CD1c-positive myeloid dendritic cell (primary cell): ENCODE measurements around the gene DIAPH2.
A peak's percentile ranks its signal among the peaks of the same experiment; 100 is the strongest.

Experiments
- DNase-seq: peaks from one replicate; pipeline ENCODE4 v3.0.0-alpha.2; 2016; ENCODE audit errors: extremely low spot score

Gene DIAPH2

GRCh38 chrX:97587171-97587570, 902.5 kb downstream of the DIAPH2 start:
- no peak for DNase-seq

GRCh38 chrX:97594646-97595224, 910.1 kb downstream of the DIAPH2 start:
- DNase-seq: no peak

GRCh38 chrX:97597954-97598353, 913.3 kb downstream of the DIAPH2 start:
- no peak for DNase-seq

DNA sequence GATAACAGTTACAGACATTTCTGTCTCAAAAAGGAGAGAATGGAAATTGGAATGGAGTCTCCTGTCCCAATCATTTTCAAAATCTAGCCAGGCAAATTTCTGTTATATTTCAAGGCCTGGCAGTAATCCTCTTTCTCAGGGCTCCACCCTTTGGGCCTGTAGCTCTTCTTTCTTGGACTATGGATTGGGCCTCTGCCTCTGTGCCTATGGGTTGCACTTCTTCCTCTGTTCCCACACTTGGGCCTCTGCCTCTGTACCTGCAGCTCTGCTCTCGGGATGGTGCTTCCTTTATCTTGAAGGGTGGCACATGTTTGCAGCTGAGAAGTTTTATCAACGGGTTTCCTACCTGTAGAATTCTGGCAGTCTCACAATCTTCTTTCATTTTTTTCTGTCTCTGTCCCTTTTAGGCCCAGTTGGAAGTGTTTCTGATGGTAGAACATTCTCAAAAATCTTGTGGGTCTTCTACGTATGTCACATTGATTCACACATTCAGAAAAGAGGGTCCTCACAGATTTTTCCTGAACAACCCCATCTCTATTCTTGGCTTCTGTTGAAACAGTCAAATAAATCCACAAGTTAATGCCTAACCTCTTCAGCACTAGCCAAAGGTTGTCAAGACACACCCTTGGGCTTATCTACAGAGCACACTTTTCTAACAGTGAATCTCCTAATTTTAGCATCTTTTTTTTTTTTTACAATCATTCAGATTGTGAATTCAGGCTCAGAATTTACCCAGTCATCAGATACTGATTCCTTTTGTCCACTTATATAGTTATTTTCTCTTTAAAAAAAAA, 918.0 kb downstream of the DIAPH2 start:
- DNase-seq: no peak

DNA sequence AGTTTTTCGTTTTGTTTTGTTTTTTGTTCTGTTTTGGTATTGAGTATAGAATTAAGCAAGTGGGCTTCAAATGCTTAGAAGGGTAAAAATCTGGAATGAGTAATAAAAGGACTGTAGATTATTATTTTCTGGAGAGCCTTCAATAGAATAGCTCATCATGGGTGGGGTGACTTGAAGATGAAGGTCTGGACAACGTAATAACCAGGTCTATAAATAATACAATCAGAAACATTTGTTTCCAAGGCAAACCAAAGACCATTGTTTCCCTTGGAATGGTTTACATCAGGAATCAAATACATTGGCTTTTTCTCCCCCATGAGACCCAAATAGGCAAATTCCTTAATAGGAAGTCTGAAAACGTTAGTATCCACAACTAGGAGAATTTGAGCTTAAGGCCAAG, 920.6 kb downstream of the DIAPH2 start:
- DNase-seq: no peak

GRCh38 chrX:97609357-97609756, 924.7 kb downstream of the DIAPH2 start:
- DNase-seq: no peak

DNA sequence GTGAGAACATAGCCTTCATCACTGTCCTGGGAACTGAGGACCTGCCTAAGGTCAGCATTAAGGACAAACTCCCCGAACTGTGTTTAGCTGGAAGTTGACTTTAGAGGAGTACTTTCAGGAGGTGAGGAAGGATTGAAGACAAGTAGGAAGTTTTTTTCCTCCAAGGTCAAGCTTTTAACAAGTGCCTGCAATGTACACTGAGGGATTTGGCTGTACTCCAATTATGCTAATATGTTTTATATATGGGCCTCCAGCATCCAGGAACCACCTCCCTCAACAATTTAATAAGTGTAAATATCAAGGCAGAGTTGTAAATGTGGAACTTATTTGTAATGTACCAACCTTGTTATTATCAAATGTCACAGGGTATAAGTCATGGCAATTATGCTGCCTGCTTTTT, 925.3 kb downstream of the DIAPH2 start:
- DNase-seq: no peak

- DNase-seq: peak; percentile 45
Measured at GRCh38 chrX:97616883-97617530, 932.4 kb downstream of the DIAPH2 start.

GRCh38 chrX:97619499-97619898, 934.9 kb downstream of the DIAPH2 start:
- DNase-seq: no peak

- DNase-seq: no peak
Measured at GRCh38 chrX:97622111-97622510, 937.5 kb downstream of the DIAPH2 start.

GRCh38 chrX:97628326-97628725, 943.7 kb downstream of the DIAPH2 start:
- no peak for DNase-seq

DNA sequence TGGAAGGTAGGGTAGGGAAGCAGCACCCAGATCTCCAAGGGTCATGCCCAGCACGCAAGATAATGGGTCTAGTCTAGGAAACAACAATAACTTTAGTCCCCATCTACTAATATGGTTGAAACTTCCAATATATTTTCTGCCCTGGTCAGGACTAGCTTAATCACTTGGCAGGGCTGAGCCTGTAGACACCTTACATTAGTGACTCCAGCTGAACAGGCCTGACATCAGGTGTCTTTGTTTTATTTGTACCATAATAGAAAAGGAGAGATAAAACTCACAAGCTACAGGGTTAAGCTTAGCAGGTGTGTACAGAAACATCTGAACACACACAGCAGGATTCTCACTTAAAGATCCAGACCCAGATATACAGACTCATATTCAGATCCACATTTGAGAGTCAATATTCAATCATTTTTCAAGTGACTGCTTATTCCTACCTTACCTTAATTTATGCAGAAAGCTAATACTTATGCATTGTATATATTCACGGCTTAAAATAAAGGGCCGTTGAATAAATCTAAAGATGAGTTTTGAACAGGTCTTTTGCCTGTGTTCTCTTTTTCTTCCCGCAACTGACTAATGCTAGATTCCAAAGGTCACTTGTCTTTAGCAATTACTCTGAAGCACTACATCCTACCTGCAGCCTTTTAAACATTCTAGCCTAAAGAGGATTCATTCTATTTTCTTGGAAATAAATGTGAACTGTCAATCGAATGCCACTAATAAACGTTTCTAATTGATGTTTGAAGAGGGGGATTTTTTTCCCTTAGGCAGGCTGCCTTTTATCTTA, 944.4 kb downstream of the DIAPH2 start:
- DNase-seq: no peak

GRCh38 chrX:97629597-97629985, 944.9 kb downstream of the DIAPH2 start:
- DNase-seq: no peak

- no peak for DNase-seq
Measured at GRCh38 chrX:97633798-97634197, 949.2 kb downstream of the DIAPH2 start.

DNA sequence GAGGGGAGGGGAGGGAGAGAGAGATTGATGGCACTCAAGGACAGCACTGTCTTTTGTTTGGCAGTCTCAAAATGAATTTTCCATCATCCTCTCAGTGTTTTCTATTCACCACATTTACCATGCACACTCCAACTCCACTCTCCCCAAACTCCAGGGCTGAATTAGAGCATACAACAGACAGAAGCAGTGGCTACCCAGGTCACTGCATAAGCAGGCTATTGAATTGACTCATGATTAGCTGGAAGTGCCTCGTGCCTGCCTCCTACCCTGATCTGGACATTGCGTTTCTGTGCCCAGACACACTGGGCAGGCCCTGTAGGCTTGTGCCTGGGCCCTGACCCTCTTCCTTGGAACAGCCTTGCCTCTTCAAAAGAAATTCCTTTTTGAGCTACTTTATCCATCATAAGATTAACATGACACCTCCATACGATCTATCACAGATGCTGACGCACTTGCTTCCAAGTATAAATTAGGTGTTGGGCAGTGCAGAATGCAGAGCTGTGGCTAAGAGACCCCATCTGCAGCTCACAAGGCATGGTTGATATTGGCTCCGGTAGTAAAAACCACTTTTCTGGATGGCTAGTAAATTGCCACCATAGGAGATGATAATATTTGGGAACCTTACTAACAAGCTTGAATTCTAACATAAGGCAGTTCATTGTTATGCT, 952.0 kb downstream of the DIAPH2 start:
- DNase-seq: no peak

- no peak for DNase-seq
Measured at GRCh38 chrX:97637289-97637688, 952.6 kb downstream of the DIAPH2 start.

DNA sequence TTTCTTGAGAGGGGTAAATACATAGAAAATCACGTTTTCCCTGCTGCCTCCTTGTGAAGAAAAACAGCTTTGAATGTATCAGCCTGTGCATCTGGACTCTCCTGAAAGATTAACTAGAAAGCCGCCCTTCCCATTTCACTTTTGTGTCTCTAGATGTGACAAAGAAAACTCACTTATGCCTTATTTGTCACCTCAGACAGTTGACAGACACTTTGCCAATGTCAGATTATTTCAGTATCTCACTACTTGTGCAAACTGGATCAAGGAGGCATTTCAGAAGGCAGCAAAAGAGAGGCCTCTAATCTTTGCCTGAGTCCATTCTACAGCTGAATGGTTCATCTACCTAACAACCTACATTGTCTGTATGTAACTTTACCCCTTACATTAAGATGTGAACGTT, 954.0 kb downstream of the DIAPH2 start:
- no peak for DNase-seq

DNA sequence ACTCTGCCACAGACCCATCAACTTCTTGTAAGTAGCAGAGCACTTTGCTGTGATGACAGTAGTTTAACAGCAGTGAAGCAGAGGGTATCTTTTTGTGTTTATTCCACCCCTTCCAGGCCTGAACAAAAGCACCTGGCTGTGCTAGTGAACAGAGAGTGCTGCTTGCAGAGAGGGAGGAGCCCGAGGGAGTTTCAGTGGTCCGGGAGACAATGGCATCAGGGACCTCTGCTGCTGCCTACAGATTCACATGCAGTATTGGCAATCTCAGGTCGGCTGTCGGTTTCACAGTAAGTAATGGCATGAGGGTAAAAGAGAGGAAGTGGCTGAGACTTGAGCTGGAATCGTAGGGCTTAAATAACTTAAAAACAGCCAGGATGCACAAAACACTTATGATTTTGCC, 954.9 kb downstream of the DIAPH2 start:
- no peak for DNase-seq
